Measurements from ENCODE around the gene DLX5.
"Not testable (repeated sequence)": the region's sequence is repeated elsewhere in the genome, so short reads cannot be mapped to it uniquely, and the experiment has no call there.

DLX5 gene

GRCh38 chr7:97039374-97040065, 14.9 kb upstream of the DLX5 start:
- no peak for TF ChIP-seq CTCF (IDR thresholded peaks at IDR 0.05; ENCODE audit: poor library complexity, severe bottlenecking)
- no peak overlapping the region for H3K27ac ChIP-seq (ENCODE audit: poor library complexity, severe bottlenecking)
- H3K4me1 ChIP-seq (ENCODE audit: insufficient read depth, poor library complexity, severe bottlenecking), result no peaks in the 10 kb centered on the region
- H3K27me3 ChIP-seq (ENCODE audit: insufficient read depth, poor library complexity, severe bottlenecking), result peaks cover 37% of the 10 kb centered on the region
- ATAC-seq (ENCODE audit: low read depth) (no peak), DNase-seq (ENCODE audit: low spot score) (no peak)
- H3K9me3 ChIP-seq (ENCODE audit: severe bottlenecking), result no peaks in the 10 kb centered on the region
- H3K36me3 ChIP-seq (ENCODE audit: low read depth), result no peaks in the 10 kb centered on the region
- H3K4me3 ChIP-seq (ENCODE audit: severe bottlenecking), result no peak overlapping the region

- not testable (repeated sequence) for H3K9me3 ChIP-seq (ENCODE audit: severe bottlenecking); DNase-seq (ENCODE audit: low spot score); H3K36me3 ChIP-seq (ENCODE audit: low read depth); ATAC-seq (ENCODE audit: low read depth); H3K4me1 ChIP-seq (ENCODE audit: insufficient read depth, poor library complexity, severe bottlenecking); H3K4me3 ChIP-seq (ENCODE audit: severe bottlenecking); H3K27ac ChIP-seq (ENCODE audit: poor library complexity, severe bottlenecking)
- H3K27me3 ChIP-seq (ENCODE audit: insufficient read depth, poor library complexity, severe bottlenecking), result peaks cover 22% of the 10 kb centered on the region
These were observed 9.7 kb upstream of the DLX5 start for GRCh38 chr7:97034213-97034852.

GRCh38 chr7:97027427-97028234, 3.0 kb upstream of the DLX5 start:
- DNase-seq (ENCODE audit: low spot score) (no peak), ATAC-seq (ENCODE audit: low read depth) (peak; percentile 72)
- Histone ChIP-seq H3K27ac (ENCODE audit: poor library complexity, severe bottlenecking) (no peak overlapping the region), H3K9me3 (ENCODE audit: severe bottlenecking) (no peaks in the 10 kb centered on the region), H3K36me3 (ENCODE audit: low read depth) (no peaks in the 10 kb centered on the region), H3K27me3 (ENCODE audit: insufficient read depth, poor library complexity, severe bottlenecking) (peaks cover 78% of the 10 kb centered on the region), H3K4me3 (ENCODE audit: severe bottlenecking) (no peak overlapping the region), H3K4me1 (ENCODE audit: insufficient read depth, poor library complexity, severe bottlenecking) (no peaks in the 10 kb centered on the region)
- TF ChIP-seq CTCF (IDR thresholded peaks at IDR 0.05; ENCODE audit: poor library complexity, severe bottlenecking), result peak; percentile 81

GRCh38 chr7:97026715-97027426, 2.2 kb upstream of the DLX5 start:
- no peaks in the 10 kb centered on the region for H3K36me3 ChIP-seq (ENCODE audit: low read depth)
- H3K9me3 ChIP-seq (ENCODE audit: severe bottlenecking), result no peaks in the 10 kb centered on the region
- no peak overlapping the region for H3K27ac ChIP-seq (ENCODE audit: poor library complexity, severe bottlenecking)
- no peak for ATAC-seq (ENCODE audit: low read depth)
- H3K4me3 ChIP-seq (ENCODE audit: severe bottlenecking), result no peak overlapping the region
- peaks cover 85% of the 10 kb centered on the region for H3K27me3 ChIP-seq (ENCODE audit: insufficient read depth, poor library complexity, severe bottlenecking)
- H3K4me1 ChIP-seq (ENCODE audit: insufficient read depth, poor library complexity, severe bottlenecking), result no peaks in the 10 kb centered on the region
- DNase-seq (ENCODE audit: low spot score), result no peak
- TF ChIP-seq CTCF (IDR thresholded peaks at IDR 0.05; ENCODE audit: poor library complexity, severe bottlenecking), result no peak
